Ascending aorta (tissue), 2 donors: ENCODE data around the gene ARMC10. TPM values are rescaled to one million over a fixed set of nuclear protein-coding genes. Genes with fewer than 3 reads are reported as not detected.
"Not testable (repeated sequence)": the region's sequence is repeated elsewhere in the genome, so short reads cannot be mapped to it uniquely, and the experiment has no call there.

Source experiments
- DNase-seq, 2 donors: peaks; one replicate each; pipeline ENCODE4 v3.0.0-alpha.2; 2019; ENCODE audit warnings: low spot score in 2 of 2
- H3K27ac ChIP-seq, 2 donors: fragments of 200-600 bp; sonication (generic); one replicate each; pipeline ENCODE4 v1.5.1; 2016 to 2017; ENCODE audit warnings: mild to moderate bottlenecking in 1 of 2
- H3K27me3 ChIP-seq: fragments of 200-600 bp; sonication (generic); one replicate; pipeline ENCODE4 v1.5.1; 2017
- H3K36me3 ChIP-seq, 2 donors: fragments of 200-600 bp; sonication (generic); one replicate each; pipeline ENCODE4 v1.5.1; 2016
- H3K4me1 ChIP-seq, 2 donors: fragments of 200-600 bp; sonication (generic); one replicate each; pipeline ENCODE4 v1.5.1; 2016 to 2017; ENCODE audit warnings: mild to moderate bottlenecking in 1 of 2
- H3K4me3 ChIP-seq, 2 donors: fragments of 200-600 bp; sonication (generic); one replicate each; pipeline ENCODE4 v1.5.1; 2016 to 2017; ENCODE audit warnings: mild to moderate bottlenecking in 1 of 2
- H3K9me3 ChIP-seq, 2 donors: fragments of 200-600 bp; sonication (generic); one replicate each; pipeline ENCODE4 v1.5.1; 2016
- intact Hi-C: fragments of 100-400 bp; cut with DNase I; formaldehyde crosslinking; loops from one replicate; pipeline ENCODE4 v1.15.1; 2023
- total RNA-seq: library from RNA; depleted of rRNA; stranded (reverse); fragments of >200 nt; gene quantifications from one replicate; pipeline ENCODE4 v1.1.0, GENCODE V29; 2016
- TF ChIP-seq, protein P1 (sequence below), 3 experiments: fragments of 200-600 bp in 2 of 3; fragments of 450-650 bp in 1 of 3; sonication (generic) in 2 of 3; IDR thresholded peaks; one replicate each; pipeline ENCODE4 v1.5.1; 2016 to 2019; ENCODE audit warnings: antibody characterized with exemption in 3 of 3, mild to moderate bottlenecking in 1 of 3, moderate library complexity in 1 of 3

ARMC10 gene
- total RNA-seq, 1 donor from 2014 or later, result 66.4 TPM

DNA sequence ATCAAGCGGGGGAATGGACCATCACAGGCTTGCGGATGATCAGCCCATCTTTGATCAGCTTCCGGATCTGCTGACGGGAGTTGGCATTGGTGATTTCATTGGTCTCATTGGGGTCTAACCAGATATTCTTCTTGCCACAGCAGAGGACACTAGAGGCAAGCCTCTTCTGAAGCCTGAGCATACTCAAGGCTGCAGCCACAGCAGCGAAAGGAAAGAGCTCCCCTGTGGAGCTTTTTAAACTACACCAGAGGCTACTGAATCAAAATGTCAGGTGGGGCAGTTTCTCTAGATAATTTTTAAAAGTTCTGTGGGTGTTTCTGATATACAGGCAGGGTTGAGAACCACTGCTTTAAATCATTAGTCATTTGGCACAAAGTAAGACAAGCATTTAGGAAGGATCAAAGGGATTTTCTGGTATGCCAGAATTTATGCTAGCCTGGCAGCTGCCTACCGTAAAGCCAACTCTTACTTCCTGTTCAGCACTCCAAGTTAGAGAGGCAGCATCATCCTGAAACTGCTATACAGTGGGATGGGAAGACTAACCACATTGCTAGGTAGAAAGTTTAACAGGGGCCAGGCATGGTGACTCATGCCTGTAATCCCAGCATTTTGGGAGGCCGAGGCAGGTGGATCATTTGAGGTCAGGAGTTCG is 66.9 kb downstream of the ARMC10 start:
- Histone ChIP-seq H3K4me3 (no peak overlapping the region), H3K36me3 (no peaks in the 10 kb centered on the region), H3K27ac (no peak overlapping the region), H3K9me3 (no peaks in the 10 kb centered on the region), H3K4me1 (peaks cover 0 to 7% of the 10 kb centered on the region in 2 donors), H3K27me3 (no peaks in the 10 kb centered on the region)
- TF ChIP-seq, protein P1, sequence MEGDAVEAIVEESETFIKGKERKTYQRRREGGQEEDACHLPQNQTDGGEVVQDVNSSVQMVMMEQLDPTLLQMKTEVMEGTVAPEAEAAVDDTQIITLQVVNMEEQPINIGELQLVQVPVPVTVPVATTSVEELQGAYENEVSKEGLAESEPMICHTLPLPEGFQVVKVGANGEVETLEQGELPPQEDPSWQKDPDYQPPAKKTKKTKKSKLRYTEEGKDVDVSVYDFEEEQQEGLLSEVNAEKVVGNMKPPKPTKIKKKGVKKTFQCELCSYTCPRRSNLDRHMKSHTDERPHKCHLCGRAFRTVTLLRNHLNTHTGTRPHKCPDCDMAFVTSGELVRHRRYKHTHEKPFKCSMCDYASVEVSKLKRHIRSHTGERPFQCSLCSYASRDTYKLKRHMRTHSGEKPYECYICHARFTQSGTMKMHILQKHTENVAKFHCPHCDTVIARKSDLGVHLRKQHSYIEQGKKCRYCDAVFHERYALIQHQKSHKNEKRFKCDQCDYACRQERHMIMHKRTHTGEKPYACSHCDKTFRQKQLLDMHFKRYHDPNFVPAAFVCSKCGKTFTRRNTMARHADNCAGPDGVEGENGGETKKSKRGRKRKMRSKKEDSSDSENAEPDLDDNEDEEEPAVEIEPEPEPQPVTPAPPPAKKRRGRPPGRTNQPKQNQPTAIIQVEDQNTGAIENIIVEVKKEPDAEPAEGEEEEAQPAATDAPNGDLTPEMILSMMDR (IDR thresholded peaks at IDR 0.05), result no peak
- no peak for DNase-seq
- intact Hi-C loops, result no loop called here

DNA sequence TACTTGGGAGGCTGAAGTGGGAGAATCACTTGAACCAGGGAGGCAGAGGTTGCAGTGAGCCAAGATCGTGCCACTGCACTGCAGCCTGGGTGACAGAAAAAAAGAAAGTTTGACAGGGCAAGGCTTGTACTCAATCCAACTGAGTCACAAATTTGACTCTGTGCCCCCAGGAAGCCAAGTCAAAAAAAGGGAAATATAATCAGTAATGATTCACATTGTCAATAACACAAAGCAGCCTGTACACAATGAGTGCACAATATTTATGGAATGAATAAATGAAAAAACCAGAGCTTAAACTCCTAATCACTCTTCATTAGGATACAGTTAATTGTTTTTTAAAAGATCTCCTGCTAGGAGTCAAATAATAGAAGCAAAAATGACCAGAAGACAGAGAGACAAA is 67.6 kb downstream of the ARMC10 start:
- no peaks in the 10 kb centered on the region for H3K9me3 ChIP-seq
- peaks cover 0 to 7% of the 10 kb centered on the region in 2 donors for H3K4me1 ChIP-seq
- no peak for DNase-seq
- H3K4me3 ChIP-seq, result no peak overlapping the region
- intact Hi-C loops, result no loop called here
- H3K36me3 ChIP-seq, result no peaks in the 10 kb centered on the region
- no peaks in the 10 kb centered on the region for H3K27me3 ChIP-seq
- no peak overlapping the region for H3K27ac ChIP-seq
- TF ChIP-seq, protein P1 (IDR thresholded peaks at IDR 0.05), result no peak

DNA sequence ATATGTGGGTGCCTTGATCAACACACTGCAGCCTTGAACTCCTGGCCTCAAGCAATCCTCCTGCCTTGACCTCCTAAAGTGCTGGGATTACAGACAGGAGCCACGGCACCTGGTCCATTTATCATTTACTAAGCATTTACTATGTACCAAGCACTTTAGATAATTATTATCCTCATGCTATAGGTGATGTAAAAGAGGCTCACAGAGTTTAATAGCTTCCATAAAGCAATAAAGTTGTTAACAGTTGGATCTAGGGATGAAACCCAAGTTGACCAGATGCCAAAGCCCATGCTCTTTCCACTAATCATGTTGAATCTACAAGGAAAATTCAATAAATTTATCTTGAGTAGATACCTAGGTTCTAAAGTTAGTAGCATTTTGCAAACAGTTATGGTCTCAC is 68.9 kb downstream of the ARMC10 start:
- no peak for DNase-seq
- no peaks in the 10 kb centered on the region for H3K27me3 ChIP-seq
- intact Hi-C loops, result no loop called here
- H3K9me3 ChIP-seq, result no peaks in the 10 kb centered on the region
- H3K36me3 ChIP-seq, result no peaks in the 10 kb centered on the region
- H3K4me1 ChIP-seq, result peaks cover 0 to 7% of the 10 kb centered on the region in 2 donors
- TF ChIP-seq, protein P1 (IDR thresholded peaks at IDR 0.05), result no peak
- H3K27ac ChIP-seq, result no peak overlapping the region
- no peak overlapping the region for H3K4me3 ChIP-seq

DNA sequence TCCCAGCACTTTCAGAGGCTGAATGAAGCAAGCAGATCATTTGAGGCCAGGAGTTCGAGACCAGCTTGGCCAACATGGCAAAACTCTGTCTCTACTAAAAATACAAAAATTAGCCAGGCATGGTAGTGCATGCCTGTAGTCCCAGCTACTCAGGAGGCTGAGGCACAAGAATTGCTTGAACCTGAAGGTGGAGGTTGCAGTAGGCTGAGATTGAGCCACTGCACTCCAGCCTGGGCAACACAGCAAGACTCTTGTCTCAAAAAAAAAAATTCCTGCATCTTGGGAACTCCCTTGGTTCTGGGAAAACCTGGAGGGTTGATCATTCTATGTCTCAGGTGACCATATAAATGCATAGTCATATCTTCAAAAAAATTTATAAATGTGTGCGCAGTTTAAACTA is 69.8 kb downstream of the ARMC10 start:
- H3K27me3 ChIP-seq, H3K4me1 ChIP-seq, DNase-seq, H3K9me3 ChIP-seq, H3K4me3 ChIP-seq, H3K27ac ChIP-seq, H3K36me3 ChIP-seq: not testable (repeated sequence)
- intact Hi-C loops, result loop anchor here (5.0 kb wide), 1 partner anchor 32 kb away; no protein-coding TSS in a partner anchor

DNA sequence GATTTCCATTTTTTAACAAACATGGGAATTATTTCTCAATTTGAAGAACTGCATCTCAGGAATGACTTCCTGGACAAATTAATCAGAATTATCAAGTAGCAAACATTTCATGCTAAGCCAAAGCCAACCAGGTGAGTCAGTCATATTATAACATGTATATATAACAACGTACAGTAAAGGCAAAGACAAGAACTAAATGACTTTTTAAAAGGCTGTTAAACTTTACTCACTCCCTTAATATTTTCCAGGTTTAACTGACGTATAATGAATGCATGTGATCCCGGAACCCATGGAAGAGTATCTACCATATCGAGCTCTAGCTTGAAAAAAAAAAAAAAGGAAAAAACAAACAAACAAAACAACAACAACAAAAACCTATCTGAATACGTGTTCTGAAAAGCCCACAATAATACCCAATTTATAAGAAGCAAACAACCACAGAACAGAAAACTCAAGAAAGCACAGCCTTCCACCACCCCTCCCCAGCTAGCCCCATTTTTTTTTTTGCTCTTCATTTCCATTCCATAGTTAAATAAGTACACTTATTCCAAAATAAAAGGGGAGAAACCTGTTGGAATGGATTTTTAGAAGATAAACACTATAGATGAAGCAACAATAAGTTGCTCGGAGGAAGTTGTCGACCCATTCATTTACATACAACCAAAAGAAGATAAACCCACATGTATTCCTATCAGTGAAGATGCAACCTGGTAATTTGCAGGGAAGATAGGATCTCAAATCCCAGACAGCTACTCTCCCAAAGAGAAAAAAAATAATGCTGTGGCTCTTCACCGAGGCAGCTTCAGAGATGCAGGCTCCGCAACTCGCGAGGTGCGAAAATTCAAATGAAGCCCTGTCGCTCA is 73.4 kb downstream of the ARMC10 start:
- TF ChIP-seq, protein P1 (IDR thresholded peaks at IDR 0.05), result no peak
- Histone ChIP-seq H3K4me3 (peak overlapping the region; percentile 79 to 81), H3K27me3 (no peaks in the 10 kb centered on the region), H3K36me3 (no peaks in the 10 kb centered on the region), H3K9me3 (no peaks in the 10 kb centered on the region), H3K4me1 (peaks cover 0 to 3% of the 10 kb centered on the region in 2 donors), H3K27ac (peak overlapping the region; percentile 94 to 95)
- intact Hi-C loops, result loop anchor here (5.0 kb wide), 1 partner anchor 36 kb away; no protein-coding TSS in a partner anchor
- no peak for DNase-seq

Other genes with a start within 250 kb of the ARMC10 start
- gene LRRC17, start 162.1 kb upstream of the ARMC10 start, total RNA-seq, result 10.5 TPM
- 0.75 TPM for gene FBXL13, start 344 bp upstream of the ARMC10 start, total RNA-seq
- gene NAPEPLD, start 74.0 kb downstream of the ARMC10 start, total RNA-seq, result 19.4 TPM
- 35.5 TPM for gene PMPCB, start 222.3 kb downstream of the ARMC10 start, total RNA-seq